GM15510 (cell line): ENCODE measurements around the gene RICTOR.

ENCODE experiments used
- POLR2A ChIP-seq: IDR thresholded peaks from 3 replicates; pipeline ENCODE4 v1.6.1; 2011; ENCODE audit warnings: borderline replicate concordance; ENCODE audit not compliant: insufficient read length; ENCODE audit errors: extremely low read depth

RICTOR gene

DNA sequence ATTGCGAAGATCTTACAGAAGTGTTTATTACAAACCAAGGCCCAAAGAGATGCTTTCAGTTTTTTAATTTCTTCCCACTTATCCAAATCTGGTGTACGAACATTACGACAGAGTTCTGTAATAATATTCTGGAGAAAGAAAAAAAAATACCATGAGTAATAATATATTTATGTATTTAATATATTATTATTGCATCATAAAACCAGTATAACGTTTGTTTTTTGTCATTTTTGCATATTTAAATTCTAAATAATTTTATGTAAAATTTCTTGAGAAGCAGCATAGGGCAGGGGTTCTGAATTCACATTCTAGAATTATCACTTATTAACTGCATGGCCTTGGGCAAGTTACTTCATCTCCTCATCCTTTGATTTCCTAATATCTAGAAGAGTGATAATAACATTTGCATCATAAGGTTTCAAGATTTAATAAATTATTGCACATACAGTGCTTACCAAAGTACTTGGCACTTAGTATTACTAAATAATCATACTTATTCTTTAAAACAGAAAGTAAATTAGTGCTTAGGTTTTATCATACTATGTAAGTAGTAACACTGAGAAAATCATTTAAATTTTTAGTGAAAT is 120.7 kb downstream of the RICTOR start:
- TF ChIP-seq POLR2A = no peak

DNA sequence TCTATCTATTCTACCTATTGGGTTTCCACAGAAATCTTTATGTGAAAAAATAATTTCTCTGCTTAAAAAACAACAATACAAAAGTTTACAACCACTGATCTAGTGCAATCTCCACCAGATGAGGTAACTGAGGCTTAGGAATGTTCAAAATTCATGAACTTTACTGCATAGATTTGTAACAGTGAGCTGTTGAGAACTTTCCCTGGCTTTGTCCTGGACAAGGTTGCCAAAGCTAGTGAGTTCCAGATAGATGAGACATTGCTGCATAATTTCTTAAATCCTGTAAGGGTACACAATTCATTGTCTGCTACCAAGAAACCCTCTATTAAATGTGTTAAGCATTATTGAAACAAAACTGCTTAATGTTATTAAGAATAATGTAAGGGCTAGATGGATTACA is 125.7 kb downstream of the RICTOR start:
- TF ChIP-seq POLR2A = no peak

DNA sequence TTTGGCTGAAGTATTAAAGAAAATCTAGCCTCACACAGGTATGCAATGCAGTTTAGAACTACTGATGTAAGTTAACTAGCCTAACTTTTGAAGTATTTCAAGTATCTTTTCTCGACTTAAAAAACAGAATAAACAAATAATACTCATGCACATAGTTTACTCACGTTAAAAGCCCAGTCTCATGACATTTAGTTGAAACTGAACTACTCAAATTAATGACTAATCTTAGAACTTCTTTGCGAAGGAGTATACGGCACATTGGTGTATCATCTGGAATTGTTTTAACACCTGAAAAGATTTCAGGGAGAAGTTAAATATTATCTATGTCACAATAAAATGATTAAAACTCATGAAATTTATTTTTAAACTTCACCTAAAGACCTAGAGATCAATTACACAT is 129.9 kb downstream of the RICTOR start:
- TF ChIP-seq POLR2A = no peak

DNA sequence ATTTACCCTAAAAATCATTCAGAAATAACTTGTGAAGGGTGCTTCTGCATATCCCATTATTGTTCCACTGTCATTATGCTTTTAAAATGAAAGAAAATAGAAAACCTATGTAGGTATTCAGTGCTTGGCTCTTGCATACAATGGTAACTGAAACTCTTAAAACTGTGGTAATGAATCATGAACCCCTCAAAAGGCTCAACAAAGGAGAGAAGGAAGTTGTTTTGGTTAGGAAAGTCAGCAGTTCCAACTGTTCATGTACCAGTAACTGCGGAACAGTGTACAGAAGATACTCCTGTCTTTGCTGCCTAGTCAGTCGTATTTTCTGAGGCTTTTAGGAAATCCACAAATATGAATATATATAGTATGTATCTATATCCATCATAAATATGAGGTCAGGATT is 132.3 kb downstream of the RICTOR start:
- TF ChIP-seq POLR2A = no peak

DNA sequence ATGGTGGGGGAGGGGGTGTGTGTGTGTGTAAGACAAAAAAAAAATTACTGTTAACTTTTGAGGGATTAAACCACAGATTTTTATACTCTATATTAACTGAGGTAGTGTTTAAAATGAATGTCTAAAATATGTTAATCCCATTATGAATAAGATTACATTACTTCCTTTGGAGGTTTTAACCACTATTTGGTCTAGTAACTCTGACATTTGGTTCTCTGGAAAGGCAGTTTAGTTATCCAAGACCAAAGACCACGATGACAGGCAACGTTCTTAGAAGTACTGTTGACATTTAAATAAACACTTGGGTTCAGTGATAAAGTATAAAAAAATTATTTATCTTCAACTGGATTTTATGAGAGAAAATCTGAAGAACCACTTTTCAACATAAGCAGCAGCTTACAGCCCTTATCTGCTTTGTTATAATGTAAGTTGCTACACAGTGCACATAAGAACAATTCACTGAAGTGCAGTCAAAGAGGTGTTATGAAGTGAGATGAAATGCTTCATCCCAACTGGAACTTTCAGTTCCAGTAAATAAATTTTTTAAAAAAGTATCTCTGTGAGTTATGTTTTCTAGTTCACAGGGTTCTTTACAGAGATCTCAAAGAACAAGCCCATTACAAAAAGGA is 133.9 kb downstream of the RICTOR start:
- no peak for TF ChIP-seq POLR2A

DNA sequence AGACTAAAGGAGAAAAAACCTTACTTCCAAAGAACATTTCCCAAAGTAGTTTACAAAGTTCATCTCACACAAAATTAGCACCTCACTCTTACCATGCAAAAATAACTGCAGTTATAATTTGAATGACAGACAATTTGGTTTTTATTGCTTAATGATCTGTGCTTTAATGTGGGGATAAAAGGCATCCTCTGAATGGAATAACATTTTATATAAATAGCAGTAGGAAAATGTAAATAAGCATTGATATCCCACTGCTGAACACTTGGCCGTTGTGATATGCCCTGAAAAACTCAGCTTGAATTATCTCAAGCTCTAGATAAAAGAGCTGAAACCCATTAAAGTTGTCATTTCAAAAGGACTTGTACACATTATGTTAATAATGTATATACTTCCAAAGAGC is 135.2 kb downstream of the RICTOR start:
- no peak for TF ChIP-seq POLR2A

DNA sequence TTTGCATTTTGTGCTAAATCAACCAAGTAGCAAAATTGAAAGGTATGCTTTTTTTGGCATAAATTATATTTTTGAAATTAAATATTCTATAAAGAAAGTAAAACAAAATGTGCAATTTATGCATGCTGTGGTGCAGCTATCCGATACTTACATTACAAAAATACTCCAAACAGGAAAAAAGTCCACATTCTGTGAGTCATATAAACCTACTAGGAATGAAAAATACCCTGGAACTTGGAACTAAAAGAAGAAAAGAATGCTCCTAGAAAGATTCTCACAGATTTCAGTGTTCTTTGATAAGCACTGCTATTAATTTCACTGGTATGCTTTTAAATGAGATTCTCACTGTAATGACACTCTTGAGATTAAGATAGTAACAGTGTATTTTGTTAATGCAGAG is 135.8 kb downstream of the RICTOR start:
- no peak for TF ChIP-seq POLR2A

DNA sequence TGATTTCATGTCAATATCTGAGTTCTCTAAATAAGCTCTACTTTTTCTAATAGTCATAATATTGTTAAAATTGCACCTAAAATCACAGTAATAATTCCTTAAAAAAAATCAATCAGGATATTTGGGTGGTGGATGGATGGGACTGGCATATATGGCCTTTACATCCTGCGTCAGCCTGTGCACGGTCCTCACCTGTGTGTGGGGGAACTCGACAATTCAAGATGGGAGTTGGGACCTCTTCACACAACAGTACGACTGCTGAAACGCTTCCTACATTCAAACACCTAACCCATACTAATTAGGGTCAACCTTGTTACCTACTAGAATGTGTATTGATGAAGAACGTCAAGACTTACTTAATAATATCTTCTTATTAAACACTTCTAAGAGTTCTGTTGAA is 137.9 kb downstream of the RICTOR start:
- no peak for TF ChIP-seq POLR2A

DNA sequence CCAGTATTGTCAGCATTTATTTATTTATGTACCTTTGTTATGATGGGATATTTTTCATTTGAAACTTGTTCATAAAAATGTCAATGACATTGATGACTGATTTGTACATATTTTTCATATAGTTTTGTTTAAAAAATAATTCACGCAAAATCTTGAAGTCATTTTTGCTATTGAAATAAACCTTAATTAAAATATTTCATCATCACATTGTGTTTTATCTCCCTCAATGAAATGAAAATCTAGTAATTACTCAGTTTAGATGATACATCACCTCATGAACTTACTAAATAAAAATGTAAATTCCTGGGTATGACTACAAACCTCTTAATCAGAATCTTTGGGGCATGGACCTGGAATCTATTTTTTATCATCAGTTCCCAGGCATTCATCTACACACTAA is 138.8 kb downstream of the RICTOR start:
- no peak for TF ChIP-seq POLR2A

GRCh38 chr5:38932854-38933408 is 141.3 kb downstream of the RICTOR start:
- no peak for TF ChIP-seq POLR2A

DNA sequence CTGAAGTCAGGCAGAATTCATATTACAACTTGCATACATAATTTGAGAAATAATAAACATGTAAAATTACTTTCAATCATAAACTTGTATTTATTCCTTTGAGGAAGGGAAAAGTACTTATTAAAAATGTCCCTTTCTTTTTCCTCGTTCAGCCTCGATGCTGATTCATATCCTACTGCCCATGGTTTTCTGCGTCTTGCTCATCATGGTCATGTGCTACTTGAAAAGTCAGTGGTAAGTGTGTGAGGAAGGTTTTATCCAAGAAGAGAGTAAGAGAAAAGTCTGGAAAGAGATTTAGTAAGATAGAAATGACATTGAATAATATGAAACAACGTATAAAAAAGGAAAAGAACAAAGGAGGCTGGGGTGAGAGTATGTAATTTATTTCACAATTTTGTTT is 142.5 kb downstream of the RICTOR start:
- no peak for TF ChIP-seq POLR2A

DNA sequence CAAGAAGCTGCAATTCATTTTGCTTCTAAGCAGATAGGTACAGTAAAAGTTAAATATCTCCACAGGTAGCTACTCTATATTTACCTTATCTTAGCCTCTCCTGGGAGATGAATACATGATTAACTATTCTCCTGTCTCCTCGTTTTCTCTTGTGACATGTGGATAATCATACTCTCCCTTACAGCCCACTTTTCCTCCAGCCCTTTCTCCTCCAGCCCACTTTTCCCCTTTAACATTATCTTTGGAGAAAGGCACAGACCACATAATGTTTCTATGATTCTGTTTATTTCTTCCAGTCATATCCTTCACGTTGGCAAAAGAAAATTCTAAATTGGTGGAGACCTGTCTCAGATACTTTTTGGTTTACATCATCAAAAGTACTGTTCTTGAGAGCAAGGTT is 144.4 kb downstream of the RICTOR start:
- TF ChIP-seq POLR2A = no peak

- TF ChIP-seq POLR2A = no peak
These were observed 146.7 kb downstream of the RICTOR start for GRCh38 chr5:38927470-38927869.

DNA sequence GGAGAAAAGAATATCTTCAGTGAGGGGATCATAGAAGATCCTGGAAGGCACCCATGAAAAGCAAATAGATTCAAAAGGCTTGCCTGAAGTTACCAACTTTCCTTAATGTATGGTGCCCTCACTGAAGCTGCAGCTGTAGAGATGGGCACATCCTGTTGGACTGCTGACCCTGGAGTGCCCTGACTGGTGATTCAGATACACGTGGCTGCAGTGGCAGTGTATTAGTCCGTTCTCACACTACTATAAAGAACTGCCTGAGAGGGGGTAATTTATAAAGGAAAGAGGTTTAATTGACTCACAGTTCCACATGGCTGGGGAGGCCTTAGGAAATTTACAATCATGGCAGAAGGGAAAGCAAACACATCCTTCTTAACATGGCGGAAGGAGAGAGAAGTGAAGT is 148.1 kb downstream of the RICTOR start:
- no peak for TF ChIP-seq POLR2A

GRCh38 chr5:38925154-38925925 is 148.9 kb downstream of the RICTOR start:
- TF ChIP-seq POLR2A = no peak
